HL-60 (cell line): ENCODE results near the gene CACNG3.

Experiments used
- DNase-seq, 2 experiments: peaks; one replicate each; pipeline ENCODE4 v3.0.0-alpha.2; 2010 to 2020; ENCODE audit warnings: low read depth in 1 of 2, low spot score in 1 of 2
- H3K27ac ChIP-seq: fragments of 250-450 bp; sonication (Bioruptor Pico); replicated peaks from 2 replicates; pipeline ENCODE4 v1.5.1; 2020; ENCODE audit warnings: mild to moderate bottlenecking, moderate library complexity
- H3K27me3 ChIP-seq: fragments of 250-450 bp; sonication (Bioruptor Pico); 2 replicates; pipeline ENCODE4 v1.5.1; 2021; ENCODE audit warnings: mild to moderate bottlenecking, moderate library complexity; ENCODE audit not compliant: insufficient read depth, poor library complexity, severe bottlenecking
- H3K4me3 ChIP-seq: replicated peaks from 2 replicates; pipeline ENCODE4 v1.5.1; 2011; ENCODE audit warnings: mild to moderate bottlenecking, control low read depth, low read length; ENCODE audit not compliant: insufficient read depth
- GABPA ChIP-seq: IDR thresholded peaks from 2 replicates; pipeline ENCODE4 v1.6.1; 2012; ENCODE audit warnings: low read depth
- POLR2AphosphoS5 ChIP-seq: IDR thresholded peaks from 2 replicates; pipeline ENCODE4 v1.6.1; 2012; ENCODE audit warnings: low read depth
- SPI1 ChIP-seq: IDR thresholded peaks from 2 replicates; pipeline ENCODE4 v1.6.1; 2012; ENCODE audit warnings: low read depth, mild to moderate bottlenecking, borderline replicate concordance
- TF ChIP-seq, protein P1 (sequence below): IDR thresholded peaks from 2 replicates; pipeline ENCODE4 v1.6.1; 2012; ENCODE audit warnings: low read depth; ENCODE audit not compliant: insufficient replicate concordance
- TF ChIP-seq, protein P2 (sequence below): IDR thresholded peaks from one replicate; pipeline ENCODE4 v1.5.1; 2011; ENCODE audit warnings: low read length, control low read depth, inconsistent platforms; ENCODE audit not compliant: insufficient read depth

The CACNG3 gene

DNA sequence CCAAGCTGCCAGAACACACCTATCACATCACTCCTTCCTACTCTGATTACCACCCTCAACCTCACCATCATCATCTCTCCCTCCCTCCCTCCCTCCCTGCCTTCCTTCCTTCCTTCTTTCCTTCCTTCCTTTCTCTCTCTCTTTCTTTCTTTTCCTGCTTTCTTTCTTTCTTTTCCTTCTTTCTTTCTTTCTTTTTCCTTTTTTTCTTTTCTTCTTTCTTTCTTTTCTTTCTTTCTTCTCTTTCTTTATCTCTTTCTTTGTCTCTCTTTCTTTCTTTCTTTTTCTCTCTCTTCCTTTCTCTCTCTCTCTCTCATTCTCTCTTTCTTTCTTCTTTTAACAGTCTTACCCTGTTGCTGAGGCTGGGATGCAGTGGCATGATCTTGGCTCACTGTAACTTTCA is 59.2 kb downstream of the CACNG3 start:
- no peak overlapping the region for H3K4me3 ChIP-seq
- no peaks in the 10 kb centered on the region for H3K27me3 ChIP-seq
- no peak overlapping the region for H3K27ac ChIP-seq
- no peak for DNase-seq
- TF ChIP-seq SPI1 (no peak), POLR2AphosphoS5 (no peak), GABPA (no peak)
- TF ChIP-seq, protein P1, sequence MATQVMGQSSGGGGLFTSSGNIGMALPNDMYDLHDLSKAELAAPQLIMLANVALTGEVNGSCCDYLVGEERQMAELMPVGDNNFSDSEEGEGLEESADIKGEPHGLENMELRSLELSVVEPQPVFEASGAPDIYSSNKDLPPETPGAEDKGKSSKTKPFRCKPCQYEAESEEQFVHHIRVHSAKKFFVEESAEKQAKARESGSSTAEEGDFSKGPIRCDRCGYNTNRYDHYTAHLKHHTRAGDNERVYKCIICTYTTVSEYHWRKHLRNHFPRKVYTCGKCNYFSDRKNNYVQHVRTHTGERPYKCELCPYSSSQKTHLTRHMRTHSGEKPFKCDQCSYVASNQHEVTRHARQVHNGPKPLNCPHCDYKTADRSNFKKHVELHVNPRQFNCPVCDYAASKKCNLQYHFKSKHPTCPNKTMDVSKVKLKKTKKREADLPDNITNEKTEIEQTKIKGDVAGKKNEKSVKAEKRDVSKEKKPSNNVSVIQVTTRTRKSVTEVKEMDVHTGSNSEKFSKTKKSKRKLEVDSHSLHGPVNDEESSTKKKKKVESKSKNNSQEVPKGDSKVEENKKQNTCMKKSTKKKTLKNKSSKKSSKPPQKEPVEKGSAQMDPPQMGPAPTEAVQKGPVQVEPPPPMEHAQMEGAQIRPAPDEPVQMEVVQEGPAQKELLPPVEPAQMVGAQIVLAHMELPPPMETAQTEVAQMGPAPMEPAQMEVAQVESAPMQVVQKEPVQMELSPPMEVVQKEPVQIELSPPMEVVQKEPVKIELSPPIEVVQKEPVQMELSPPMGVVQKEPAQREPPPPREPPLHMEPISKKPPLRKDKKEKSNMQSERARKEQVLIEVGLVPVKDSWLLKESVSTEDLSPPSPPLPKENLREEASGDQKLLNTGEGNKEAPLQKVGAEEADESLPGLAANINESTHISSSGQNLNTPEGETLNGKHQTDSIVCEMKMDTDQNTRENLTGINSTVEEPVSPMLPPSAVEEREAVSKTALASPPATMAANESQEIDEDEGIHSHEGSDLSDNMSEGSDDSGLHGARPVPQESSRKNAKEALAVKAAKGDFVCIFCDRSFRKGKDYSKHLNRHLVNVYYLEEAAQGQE, result no peak
- TF ChIP-seq, protein P2, sequence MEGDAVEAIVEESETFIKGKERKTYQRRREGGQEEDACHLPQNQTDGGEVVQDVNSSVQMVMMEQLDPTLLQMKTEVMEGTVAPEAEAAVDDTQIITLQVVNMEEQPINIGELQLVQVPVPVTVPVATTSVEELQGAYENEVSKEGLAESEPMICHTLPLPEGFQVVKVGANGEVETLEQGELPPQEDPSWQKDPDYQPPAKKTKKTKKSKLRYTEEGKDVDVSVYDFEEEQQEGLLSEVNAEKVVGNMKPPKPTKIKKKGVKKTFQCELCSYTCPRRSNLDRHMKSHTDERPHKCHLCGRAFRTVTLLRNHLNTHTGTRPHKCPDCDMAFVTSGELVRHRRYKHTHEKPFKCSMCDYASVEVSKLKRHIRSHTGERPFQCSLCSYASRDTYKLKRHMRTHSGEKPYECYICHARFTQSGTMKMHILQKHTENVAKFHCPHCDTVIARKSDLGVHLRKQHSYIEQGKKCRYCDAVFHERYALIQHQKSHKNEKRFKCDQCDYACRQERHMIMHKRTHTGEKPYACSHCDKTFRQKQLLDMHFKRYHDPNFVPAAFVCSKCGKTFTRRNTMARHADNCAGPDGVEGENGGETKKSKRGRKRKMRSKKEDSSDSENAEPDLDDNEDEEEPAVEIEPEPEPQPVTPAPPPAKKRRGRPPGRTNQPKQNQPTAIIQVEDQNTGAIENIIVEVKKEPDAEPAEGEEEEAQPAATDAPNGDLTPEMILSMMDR, result no peak

DNA sequence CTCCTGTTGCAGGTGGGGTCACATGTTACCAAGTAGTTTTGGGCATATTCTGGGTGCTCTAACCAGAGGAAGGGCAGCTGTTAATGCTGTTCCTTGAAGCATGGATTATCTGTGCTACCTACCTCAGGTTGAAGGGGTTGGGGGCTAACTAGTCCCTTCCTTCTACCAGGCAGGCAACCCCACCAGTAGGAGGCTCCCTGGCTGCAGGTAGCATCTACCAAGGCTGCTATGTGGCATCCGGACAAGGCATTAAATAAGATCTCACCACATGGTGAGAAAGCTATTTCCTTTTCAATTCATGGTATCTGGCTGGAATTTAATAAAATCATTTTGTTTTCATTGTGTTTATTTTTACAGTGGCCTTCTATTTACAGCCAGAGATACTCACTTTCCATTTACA is 62.5 kb downstream of the CACNG3 start:
- no peaks in the 10 kb centered on the region for H3K27me3 ChIP-seq
- no peak overlapping the region for H3K4me3 ChIP-seq
- no peak for DNase-seq
- no peak overlapping the region for H3K27ac ChIP-seq
- TF ChIP-seq GABPA (no peak), SPI1 (no peak), POLR2AphosphoS5 (no peak)
- TF ChIP-seq, protein P1, result no peak
- TF ChIP-seq, protein P2, result no peak

DNA sequence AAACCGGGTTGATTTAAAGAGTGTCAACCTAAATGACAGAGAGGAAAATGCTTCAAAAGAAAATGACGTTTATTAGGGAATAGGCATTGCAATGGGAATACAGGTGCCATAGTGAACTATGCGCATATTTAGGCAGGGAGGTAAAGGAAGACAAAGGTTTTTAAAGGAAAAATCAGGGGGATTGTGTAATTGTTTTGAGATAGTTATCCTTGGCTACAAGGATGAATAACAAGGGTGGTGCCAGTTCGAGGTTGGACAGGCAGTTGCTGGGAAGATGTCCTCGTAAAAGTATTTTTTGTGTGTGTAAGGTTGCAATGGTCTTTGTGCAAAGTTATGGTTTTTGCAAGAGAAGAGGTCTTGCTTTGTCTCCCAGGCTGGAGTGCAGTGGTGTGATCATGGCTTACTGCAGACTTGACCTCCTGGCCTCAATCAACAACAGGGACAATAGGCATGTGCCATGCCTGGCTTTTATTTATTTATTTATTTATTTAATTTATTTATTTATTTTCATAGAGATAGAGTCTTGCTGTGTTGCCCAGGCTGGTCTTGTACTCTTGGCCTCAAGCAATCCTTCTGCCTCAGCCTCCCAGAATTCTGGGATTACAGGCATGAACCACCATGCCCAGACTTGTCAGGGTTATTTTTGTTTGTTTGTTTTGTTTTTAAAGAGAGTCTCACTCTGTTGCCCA is 63.1 kb downstream of the CACNG3 start:
- TF ChIP-seq, protein P1, result no peak
- TF ChIP-seq SPI1 (no peak), GABPA (no peak), POLR2AphosphoS5 (no peak)
- TF ChIP-seq, protein P2, result no peak
- DNase-seq, result no peak
- H3K4me3 ChIP-seq, result no peak overlapping the region

More for the DNA sequence above, 63.1 kb downstream of the CACNG3 start:
- no peaks in the 10 kb centered on the region for H3K27me3 ChIP-seq
- no peak overlapping the region for H3K27ac ChIP-seq
